HG02642 (cell line): ENCODE measurements around the gene COASY.

Source experiments
- ATAC-seq: cut with Tn5 transposase; IDR thresholded peaks from one replicate; pipeline ENCODE4 v1.9.1; 2021; ENCODE audit warnings: mild to moderate bottlenecking; ENCODE audit not compliant: unreplicated experiment, poor library complexity

The COASY gene

GRCh38 chr17:42561897-42562387 lies at the start of gene COASY:
Gene COASY (plus strand): TSS chr17:42562148. CDS start chr17:42562623, 475 bp downstream.
- ATAC-seq: peak; percentile 56

DNA sequence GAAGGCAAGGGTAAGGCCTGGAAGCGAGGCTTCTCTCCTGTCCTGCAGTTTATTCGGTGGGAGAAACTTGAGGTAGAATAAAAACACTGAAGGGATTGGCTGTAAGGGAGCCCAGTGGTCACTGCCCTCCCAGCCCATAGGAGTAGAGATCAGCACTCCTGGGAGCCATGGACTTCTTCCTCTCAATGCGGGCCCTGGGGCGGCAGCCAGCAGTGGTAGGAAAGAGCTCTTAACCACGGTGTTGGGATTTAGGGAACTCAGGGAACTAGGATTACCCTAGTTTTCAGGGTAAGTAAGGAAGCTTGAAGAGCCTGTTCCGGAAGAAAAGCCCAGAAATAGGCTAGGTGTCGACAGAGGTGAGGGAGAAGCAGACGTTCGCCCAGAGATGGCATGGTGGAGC lies 49.7 kb upstream of the COASY start:
- no peak for ATAC-seq

GRCh38 chr17:42512733-42513251 lies 49.2 kb upstream of the COASY start:
- ATAC-seq: peak; percentile 60

GRCh38 chr17:42513686-42514085 lies 48.3 kb upstream of the COASY start:
- ATAC-seq: no peak

GRCh38 chr17:42514279-42514678 lies 47.7 kb upstream of the COASY start:
- ATAC-seq: no peak

DNA sequence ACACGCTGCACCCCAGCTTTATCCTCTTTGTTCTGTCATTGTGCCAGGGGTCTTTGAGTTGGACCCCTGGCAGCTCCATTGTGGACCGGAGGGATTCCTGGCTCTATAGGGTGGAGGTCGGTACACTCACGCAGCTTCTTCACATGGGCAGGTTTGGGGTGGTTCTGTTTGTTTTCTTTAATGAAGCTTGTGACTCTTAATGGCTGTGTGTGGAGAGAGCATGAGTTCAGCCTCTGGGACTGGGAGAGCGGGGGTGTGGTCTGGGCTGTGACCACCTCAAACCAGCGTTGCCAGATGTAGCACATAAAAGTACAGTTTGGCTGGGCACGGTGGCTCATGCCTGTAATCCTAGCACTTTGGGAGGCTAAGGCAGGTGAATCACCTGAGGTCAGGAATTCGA lies 47.1 kb upstream of the COASY start:
- no peak for ATAC-seq

DNA sequence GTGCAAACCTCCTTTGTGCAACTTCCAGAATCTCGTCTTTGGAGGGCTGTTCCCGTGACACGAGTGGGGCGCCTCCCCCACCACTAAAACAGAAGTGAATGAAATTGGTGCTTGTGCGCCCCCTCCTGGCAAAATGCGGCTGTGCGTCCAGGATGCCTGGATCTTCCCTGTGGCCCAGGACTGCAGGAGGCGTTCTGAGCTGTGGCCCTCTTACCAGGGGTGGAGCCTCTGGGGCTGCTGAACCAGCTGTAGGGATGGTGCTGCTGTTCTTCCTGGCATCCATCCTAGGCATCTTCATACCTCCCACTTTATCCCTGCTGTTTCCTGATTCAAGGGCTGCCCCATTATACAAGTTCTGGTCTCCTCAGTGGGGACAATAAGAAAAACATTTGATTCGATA lies 44.4 kb upstream of the COASY start:
- no peak for ATAC-seq

DNA sequence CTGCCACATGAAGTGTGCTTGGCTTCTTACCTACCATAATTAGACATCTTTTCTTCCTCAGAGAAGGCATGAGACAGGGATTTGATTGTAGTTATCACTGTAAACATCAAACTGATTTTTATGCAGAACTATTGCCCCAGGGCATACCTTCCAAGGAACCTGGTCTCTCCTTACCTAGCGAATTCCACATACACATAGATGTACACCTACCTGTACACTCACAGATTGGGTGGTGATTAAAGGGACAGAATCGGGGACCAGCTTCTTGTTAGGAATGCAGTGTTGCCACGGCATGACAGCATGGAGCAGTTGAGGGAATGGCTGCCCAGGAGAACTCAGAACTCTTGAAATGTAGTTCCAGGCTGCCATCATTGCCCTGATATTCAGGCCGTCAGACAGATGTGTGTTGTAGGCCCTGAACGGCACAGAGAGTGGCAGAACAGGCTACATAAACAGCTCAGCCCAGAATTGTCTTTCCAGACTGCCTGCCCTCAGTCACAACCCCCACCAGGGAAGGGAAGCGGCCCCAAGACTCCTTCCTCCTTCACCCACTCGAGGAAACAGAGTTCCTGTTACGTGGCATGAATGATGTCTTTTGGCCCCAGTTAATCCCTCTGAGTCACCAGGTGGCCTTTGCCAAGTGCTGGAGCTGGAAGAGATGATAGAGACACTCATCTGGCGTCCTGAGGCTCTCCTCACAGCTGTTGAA lies 43.7 kb upstream of the COASY start:
- ATAC-seq: no peak

DNA sequence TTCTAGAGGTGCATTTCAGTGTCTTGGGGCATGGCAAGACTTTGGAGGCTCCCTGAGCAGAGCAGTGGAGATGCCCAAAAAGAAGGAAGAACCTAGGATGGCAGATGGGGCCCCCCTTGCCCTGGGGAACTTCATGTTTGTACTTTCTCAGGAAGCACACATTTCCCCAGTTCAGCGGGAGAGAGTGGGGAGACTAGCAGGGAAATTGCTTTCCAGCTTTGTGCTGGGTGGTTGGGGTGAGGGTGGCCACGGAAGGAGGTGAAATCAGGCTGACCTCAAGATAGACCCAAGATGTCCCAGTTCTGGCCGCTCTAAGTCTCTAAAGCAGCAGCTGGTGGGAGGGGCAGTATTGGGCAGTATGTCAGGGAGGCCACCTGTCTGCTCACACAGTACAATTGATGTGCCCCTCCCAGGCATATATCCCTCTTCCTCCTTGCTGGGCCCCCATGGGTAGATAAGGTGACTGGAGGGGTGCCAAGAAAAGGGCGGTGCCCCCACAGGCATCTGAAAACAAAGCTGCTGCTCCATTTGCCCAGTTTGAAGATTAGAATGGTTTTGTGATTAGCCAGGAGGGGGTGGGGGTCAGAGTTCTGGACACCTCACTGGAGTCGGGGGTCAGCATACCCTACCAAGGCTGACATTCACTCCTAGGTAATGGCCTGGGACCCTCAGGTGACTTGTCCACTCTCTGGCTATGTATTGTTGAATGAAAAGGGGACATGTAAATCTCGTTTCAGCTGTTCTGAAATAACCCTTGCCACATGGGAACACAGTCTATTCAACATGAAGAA lies 43.0 kb upstream of the COASY start:
- ATAC-seq: no peak

DNA sequence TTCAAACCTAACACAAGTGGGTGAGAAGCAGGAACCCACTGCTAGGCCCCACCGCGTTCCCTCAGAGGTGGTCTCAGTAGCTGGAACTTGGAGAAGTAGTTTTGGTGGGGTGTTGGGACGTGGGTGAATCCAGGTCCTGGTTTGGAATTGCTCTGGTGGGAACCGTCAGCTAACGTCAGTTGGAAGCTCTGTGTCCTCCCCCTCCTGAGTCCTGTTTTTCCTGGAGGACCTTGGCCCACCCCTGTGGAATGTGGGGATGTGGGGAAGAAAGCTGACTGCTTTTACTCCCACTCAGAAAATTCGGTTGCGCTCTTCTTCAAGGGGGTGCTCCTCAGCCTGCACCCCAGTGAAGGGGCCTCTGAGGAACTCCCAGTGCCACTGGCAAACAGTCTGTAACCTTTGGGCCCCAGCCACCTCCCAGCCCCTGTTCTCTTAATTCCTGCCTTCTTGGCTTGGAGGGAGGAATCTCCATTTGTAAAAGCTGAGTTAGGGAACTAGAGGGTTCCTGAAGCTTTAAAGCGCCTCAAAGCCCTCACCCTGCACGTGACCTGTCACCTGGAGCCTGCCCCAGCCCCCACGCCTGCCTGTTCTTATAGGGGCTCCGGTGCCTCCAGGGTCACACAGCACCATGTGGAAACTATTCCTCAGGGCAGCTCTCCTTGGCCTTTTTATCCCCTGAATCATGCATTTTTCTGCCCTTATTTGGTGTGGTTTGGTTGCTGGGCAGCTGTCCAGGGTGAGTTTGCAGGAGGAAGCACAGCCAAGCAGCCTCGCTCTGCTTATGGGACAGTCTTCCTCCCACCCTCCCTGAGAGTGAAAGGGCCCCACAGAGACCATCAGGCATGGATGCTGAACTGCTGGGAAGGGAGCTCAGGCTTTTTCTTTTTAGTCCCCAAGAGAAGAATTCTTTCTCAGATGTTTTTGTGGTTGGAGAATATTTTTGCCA lies 42.1 kb upstream of the COASY start:
- no peak for ATAC-seq

- ATAC-seq: no peak
Measured at GRCh38 chr17:42520540-42520951, 41.4 kb upstream of the COASY start.

DNA sequence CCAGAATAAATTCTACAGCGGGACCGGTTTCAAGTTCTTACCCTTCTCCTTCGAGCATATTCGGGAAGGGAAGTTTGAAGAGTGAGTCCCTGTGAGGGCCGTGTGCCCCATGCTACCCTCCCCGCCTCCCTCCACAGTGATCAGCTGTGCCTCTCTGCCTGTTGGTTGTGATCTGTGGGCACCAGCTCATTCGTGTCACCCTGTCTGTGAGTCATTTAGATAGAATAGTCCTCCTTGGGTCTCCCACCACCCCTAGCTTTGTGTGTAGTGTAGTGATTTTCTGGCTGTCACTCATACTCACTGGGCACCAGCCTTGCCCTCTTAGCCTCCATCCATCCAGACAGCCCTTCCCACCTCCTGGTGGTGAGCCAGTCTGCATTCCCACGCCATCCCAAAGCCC lies 40.9 kb upstream of the COASY start:
- ATAC-seq: no peak

GRCh38 chr17:42521666-42522262 lies 40.2 kb upstream of the COASY start:
- no peak for ATAC-seq

DNA sequence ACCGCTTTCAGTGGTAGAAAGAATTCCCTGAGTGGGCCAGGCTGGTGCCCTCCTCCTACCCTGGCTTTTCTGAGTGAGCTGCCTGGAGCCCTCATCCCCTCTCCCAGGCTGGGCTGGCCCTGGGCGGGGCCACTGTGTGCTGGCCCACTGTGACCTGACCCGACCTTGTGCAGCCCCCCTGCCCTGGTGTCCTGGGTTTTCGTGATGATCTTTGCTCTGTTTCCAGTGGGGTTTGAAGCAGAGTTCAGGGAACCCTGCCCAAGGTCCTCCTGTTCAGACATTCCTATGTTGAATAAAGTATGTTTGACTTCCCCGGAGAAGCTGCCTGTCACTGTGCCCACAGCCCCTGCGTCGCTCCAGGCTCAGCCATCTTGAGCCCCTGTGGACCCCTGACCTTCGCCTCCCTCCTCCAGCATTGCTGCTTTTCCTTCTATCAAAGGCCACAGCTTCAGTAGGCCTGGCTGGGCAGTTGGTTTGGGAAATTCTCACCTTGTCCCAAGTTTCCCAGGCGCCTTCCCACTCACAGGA lies 39.6 kb upstream of the COASY start:
- ATAC-seq: no peak

GRCh38 chr17:42522798-42523278 lies 39.1 kb upstream of the COASY start:
- no peak for ATAC-seq

DNA sequence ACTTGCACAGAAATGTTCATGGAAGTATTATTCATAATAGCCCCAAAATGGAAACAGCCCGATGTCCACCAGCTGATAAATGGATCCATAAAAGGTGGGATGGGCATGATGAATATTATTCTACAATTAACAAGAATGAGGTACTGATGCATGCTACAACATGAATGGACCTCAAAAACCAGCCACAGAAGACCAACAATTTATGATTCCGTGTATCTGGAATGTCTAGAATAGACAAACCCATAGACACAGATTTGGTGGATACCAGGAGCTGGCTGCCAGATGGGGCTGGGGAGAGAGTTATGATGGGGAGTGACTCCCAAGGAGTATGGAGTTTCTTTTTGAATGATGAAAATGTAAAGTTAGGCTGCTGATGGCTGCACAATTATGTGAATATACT lies 36.7 kb upstream of the COASY start:
- ATAC-seq: no peak

- ATAC-seq: no peak
Measured at GRCh38 chr17:42526031-42526444, 35.9 kb upstream of the COASY start.

DNA sequence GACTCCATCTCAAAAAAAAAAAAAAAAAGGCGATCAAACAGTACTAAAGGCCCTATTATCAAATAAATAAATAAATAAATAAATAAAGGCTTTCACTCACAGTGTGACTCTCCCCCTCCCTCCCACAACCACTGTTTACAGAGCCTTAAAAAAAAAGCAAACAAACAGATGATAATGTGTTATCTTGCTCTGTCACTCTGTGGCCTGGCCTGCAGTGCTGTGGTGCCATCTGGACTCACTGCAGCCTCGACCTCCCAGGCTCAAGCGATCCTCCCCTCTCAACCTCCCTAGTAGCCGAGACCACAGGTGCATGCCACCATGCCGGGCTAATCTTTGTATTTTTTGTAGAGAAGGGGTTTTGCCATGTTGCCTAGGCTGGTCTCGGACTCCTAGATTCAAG lies 34.0 kb upstream of the COASY start:
- ATAC-seq: no peak

DNA sequence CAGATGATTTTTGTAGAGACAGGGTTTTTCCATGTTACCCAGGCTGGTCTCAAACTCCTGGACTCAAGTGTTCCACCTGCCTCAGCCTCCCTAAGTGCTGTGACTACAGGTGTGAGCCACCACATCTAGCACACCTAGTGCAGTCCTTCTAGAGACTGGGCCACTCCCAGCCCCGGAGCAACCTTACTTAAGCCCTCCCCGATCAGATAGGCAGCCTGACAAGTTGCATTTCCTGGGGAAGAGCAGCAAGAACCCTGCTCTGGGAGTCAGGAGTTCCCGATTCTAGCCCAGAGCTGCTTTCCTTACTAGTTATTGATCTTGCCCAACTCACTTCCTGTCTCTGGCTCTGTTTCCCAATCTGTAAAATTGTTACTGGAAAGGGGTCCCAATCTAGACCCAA lies 32.9 kb upstream of the COASY start:
- no peak for ATAC-seq
